Muscle of leg (tissue), 11 donors: ENCODE results near the gene SCGB1C1. TPM values are rescaled to one million over a fixed set of nuclear protein-coding genes. Genes with fewer than 3 reads are reported as not detected.

Source experiments
- DNase-seq: peaks from one replicate; pipeline ENCODE4 v3.0.0; 2013
- H3K27ac ChIP-seq: one replicate; pipeline ENCODE4 v1.5.1; 2013; ENCODE audit warnings: mild to moderate bottlenecking, low read length, control low read depth
- H3K27me3 ChIP-seq: one replicate; pipeline ENCODE4 v1.6.1; 2013; ENCODE audit warnings: low read length; ENCODE audit not compliant: control insufficient read depth, insufficient read depth
- H3K36me3 ChIP-seq: one replicate; pipeline ENCODE4 v1.6.1; 2013; ENCODE audit warnings: low read length; ENCODE audit not compliant: control insufficient read depth, insufficient read depth
- H3K4me1 ChIP-seq: one replicate; pipeline ENCODE4 v1.6.1; 2013; ENCODE audit warnings: low read length; ENCODE audit not compliant: control insufficient read depth, insufficient read depth
- H3K4me3 ChIP-seq: one replicate; pipeline ENCODE4 v1.5.1; 2013; ENCODE audit warnings: low read length, control low read depth
- H3K9me3 ChIP-seq: replicated peaks from 2 replicates; pipeline ENCODE4 v1.6.1; 2013; ENCODE audit warnings: low read depth, low read length; ENCODE audit not compliant: control insufficient read depth
- WGBS: methylation state at CpG from one replicate; pipeline ENCODE4 v1.1.5; 2013; ENCODE audit warnings: missing lambda C conversion rate; ENCODE audit not compliant: insufficient coverage; 5-methylcytosine and 5-hydroxymethylcytosine counted together
- polyA plus RNA-seq, 8 donors: library from polyadenylated mRNA; unstranded; fragments of 120-200 nt; gene quantifications; one replicate each; pipeline versions ENCODE4 v1.2.1 to v1.2.3, GENCODE V29; 2013; ENCODE audit warnings: inconsistent platforms in 1 of 8, low replicate concordance in 1 of 8; ENCODE audit not compliant: insufficient read length in 8 of 8, insufficient read depth in 1 of 8
- total RNA-seq: library from RNA; stranded (reverse); fragments of 120-200 nt; gene quantifications from one replicate; pipeline ENCODE4 v1.2.4, GENCODE V29; 2013

SCGB1C1 gene
- total and polyA plus RNA-seq, 9 donors: 0.26 to 0.43 (median 0.35) TPM; not detected in 5

DNA sequence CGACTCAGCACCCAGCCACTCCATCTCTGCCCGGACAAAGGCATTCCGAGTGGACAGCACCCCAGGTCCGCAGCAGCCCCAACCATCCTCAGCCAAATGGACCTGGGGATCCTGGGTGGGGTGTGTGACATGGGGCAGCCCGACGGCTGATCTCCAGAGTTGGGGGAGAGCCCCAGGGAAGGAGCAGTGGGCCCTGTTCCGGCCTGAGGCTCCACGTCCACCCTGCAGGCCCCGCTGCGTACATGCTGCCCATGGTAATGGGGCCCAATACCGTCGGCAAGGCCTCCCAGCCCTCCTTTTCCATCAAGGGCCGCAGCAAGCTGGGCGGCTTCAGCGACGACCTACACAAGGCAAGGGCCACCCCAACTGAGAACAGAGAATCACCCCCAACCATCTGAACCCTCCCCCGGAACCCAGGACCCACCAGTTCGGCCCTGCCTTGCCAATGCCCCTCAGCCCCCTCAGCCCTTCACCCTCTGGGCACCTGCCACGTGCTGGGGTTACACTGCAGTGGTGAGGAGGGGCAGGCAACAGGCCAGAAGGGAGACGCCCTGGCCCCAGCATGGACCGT lies 5.4 kb downstream of the SCGB1C1 start:
- Histone ChIP-seq H3K9me3 (no peaks in the 10 kb centered on the region), H3K4me1 (no peaks in the 10 kb centered on the region), H3K36me3 (peaks cover 17% of the 10 kb centered on the region), H3K27ac (no peak overlapping the region), H3K27me3 (no peaks in the 10 kb centered on the region), H3K4me3 (no peak overlapping the region)
- 82% methylated on average over 12 of the region's 21 CpGs for WGBS
- DNase-seq: no peak

DNA sequence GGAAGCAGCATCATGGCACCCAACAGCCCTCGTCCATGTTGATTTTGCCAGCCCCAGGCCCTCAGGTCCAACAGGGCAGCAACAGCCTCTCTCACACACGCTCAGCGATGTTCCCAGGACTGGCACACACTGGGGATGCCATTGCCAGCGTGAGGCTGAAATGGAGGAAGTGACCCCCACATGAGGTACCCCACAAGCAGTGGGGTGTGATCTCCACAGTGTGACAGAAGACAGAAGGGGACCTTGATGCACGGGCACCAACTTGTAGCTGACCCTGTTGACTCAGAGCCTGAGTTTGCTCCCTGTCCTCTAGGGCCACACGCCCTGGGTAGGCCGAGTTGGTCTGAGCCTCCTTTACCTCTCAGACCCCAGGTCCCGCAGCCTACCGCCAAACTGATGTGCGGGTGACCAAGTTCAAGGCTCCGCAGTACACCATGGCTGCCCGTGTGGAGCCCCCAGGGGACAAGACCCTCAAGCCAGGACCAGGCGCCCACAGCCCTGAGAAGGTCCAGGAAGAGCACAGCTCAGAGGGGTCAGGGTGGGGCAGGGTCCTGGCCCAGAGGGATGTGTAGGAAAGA lies 6.2 kb downstream of the SCGB1C1 start:
- WGBS: 84% methylated on average over 13 of the region's 13 CpGs
- Histone ChIP-seq H3K36me3 (peaks cover 24% of the 10 kb centered on the region), H3K4me1 (peaks cover 7% of the 10 kb centered on the region), H3K4me3 (no peak overlapping the region), H3K9me3 (no peaks in the 10 kb centered on the region), H3K27me3 (no peaks in the 10 kb centered on the region), H3K27ac (no peak overlapping the region)
- no peak for DNase-seq

DNA sequence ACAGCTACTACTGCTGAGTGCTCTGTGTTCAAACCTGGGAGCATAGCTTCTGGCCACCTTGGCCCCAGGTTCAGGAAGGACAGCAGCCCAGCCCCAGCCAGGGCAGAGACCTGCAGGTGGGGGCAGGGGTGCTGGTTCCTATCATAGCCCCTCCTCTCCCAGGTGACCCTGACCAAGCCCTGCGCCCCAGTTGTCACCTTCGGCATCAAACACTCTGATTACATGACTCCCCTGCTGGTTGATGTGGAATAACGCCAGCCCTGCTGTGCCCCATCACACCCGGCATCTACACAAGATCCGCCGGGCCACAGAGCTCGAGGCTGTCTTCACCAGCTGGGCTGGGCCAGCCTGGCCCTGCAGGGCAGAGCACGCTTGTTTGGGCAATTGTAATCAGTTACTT lies 6.9 kb downstream of the SCGB1C1 start:
- WGBS: 86% methylated on average over 2 of the region's 8 CpGs
- Histone ChIP-seq H3K4me3 (no peak overlapping the region), H3K36me3 (peaks cover 31% of the 10 kb centered on the region), H3K27ac (no peak overlapping the region), H3K4me1 (peaks cover 12% of the 10 kb centered on the region), H3K27me3 (no peaks in the 10 kb centered on the region), H3K9me3 (no peaks in the 10 kb centered on the region)
- DNase-seq: no peak

DNA sequence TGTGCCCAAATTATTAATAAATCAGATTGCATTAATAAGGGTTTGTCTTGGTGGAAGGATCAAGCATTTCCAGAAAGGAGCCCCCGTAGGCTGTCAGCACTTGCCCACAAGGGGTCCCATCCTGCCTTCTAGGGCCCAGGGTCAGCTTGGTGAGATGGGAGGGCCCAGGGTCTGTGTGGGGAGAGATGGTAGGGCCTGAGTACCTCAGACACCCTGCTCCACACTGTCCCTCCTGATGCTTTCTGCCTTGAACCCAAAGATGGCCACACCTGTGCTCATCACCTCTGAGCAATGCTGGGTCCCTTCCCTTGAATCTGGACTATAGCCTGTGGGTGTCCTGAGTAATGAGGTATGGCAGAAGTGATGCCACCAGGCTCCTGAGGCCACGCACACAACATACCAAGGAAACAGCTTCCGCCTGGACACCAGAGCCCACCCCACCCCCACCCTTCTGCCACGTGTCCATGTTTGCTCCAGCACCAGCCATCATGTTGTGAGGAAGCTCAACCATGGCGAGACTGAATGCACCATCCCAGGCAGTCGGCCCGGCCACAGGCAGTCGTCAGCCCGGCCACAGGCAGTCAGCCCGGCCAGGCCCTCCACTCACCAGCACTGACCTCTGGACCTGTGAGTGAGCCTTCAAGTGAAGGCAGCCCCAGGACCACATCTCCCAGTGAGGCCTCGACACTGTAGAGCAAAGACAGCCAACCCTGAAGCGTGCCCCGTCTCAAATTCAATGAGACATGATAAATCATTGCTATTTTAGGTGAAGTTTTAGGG lies 7.5 kb downstream of the SCGB1C1 start:
- no peak for DNase-seq
- Histone ChIP-seq H3K4me3 (no peak overlapping the region), H3K27ac (no peak overlapping the region), H3K27me3 (no peaks in the 10 kb centered on the region), H3K4me1 (peaks cover 17% of the 10 kb centered on the region), H3K36me3 (peaks cover 38% of the 10 kb centered on the region), H3K9me3 (no peaks in the 10 kb centered on the region)
- 93% methylated on average over 11 of the region's 13 CpGs for WGBS

DNA sequence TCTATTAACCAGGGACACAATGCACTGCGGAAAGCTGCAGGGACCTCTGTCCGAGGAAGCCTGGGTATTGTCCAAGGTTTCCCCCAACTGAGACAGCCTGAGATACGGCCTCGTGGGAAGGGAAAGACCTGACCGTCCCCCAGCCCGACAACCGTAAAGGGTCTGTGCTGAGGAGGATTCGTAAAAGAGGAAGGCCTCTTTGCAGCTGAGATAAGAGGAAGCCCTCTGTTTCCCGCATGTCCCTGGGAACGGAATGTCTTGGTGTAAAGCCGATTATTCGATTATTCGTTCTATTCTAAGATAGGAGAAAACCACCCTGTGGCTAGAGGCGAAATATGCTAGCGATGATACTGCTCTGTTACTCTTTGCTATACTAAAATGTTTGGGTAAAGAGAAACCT lies 9.1 kb downstream of the SCGB1C1 start:
- Histone ChIP-seq H3K27me3 (no peaks in the 10 kb centered on the region), H3K9me3 (no peaks in the 10 kb centered on the region), H3K27ac (no peak overlapping the region)

DNA sequence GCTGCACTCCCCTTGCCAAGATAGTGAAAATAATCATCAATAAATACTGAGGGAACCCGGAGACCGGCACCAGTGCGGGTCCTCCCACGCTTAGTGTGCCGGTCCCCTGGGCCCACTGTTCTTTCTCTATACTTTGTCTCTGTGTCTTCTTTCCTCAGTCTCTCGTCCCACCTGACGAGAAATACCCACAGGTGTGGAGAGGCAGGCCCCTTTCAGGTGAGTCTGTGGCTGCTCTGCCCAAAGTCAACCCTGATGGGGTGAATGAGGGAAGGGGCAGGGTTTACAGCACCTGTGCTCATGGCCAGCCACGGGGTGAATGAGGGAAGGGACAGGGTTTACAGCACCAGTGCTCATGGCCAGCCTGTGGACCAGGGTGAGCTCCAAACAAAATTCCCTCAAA lies 9.6 kb downstream of the SCGB1C1 start:
- Histone ChIP-seq H3K27me3 (no peaks in the 10 kb centered on the region), H3K4me3 (no peak overlapping the region), H3K27ac (no peak overlapping the region), H3K4me1 (peaks cover 30% of the 10 kb centered on the region), H3K36me3 (peaks cover 41% of the 10 kb centered on the region), H3K9me3 (no peaks in the 10 kb centered on the region)
- 68% methylated on average over 5 of the region's 8 CpGs for WGBS
- no peak for DNase-seq

More for the DNA sequence above, 9.1 kb downstream of the SCGB1C1 start:
- DNase-seq: no peak
- Histone ChIP-seq H3K4me1 (peaks cover 30% of the 10 kb centered on the region), H3K4me3 (no peak overlapping the region), H3K36me3 (peaks cover 41% of the 10 kb centered on the region)
- WGBS: 58% methylated on average over 10 of the region's 15 CpGs

DNA sequence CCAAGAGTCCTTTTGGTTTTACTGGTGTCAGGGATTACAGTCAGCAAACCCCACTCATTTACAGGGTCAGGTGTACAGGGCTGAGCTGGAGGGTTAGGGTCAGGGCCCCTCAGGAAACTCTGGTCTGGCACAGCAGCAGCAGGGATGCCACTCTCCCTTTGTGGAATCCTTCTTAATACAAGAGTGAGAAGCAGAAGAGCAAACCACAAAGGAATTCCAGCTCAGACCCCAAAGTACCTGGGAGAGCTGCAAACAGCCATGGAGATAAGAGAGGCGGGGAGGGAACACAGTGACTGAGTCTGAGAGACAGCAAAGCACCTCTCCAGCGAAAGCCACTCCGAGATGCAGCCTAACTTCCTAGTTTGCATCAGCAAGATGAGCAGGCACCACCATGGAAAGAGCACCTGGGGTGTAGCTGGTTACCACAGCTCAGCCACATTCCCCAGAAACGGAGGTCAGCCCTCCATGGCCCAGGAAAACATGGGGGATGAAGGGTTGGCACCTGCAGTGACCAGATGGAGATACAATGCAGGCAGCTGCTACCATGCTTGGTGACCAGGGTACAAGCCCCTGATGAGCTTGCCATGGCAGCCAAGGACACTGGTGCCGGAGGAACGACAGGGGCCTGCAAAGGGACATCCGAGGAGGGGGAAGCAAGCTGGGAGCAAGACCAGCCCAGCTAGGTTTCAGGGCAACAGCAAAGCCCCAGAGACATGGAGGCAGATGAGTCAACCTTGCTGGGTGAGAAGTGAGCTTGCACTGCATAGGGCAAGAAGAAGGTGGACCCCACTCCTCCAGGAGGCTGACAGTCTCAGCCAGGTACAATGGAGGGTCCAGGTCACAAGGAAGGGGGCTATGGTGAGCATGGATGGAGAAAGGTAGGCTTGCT lies 10.4 kb downstream of the SCGB1C1 start:
- no peak for DNase-seq
- Histone ChIP-seq H3K4me1 (peaks cover 30% of the 10 kb centered on the region), H3K9me3 (no peaks in the 10 kb centered on the region), H3K27me3 (no peaks in the 10 kb centered on the region), H3K4me3 (no peak overlapping the region), H3K27ac (no peak overlapping the region), H3K36me3 (peaks cover 41% of the 10 kb centered on the region)
- WGBS: 82% methylated on average over 5 of the region's 7 CpGs

DNA sequence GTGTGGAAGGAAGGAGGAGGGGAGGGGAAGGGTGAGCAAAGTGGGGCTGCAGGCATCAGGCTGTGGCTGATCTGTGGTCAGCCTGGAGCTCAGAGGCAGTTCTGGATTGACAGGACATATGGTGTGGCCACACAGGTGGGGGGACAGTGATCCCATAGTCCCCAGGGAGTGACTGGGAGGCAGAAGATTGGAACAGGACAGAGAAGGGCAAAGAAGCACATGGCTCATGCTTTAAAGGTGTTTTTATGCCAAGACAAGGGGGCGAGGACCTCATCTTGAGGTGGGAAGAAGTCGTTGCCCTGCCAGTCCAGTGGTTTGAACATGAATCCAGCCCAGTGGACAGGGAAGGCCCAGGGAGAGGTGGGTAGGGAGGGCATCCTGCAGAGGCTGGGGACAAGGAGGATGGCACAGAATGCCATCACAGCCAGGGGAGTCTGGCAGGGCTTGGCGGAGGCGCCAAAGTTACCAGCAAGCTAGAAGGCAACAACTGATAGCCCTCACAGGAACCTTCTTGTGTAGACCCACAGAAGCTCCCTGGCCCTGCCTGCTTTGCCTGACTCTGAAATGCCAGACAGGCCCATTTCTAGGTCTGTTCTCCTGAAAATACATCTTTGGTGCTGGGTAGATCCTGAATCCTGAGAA lies 11.2 kb downstream of the SCGB1C1 start:
- Histone ChIP-seq H3K9me3 (no peaks in the 10 kb centered on the region), H3K27me3 (no peaks in the 10 kb centered on the region), H3K36me3 (peaks cover 41% of the 10 kb centered on the region), H3K4me3 (no peak overlapping the region), H3K27ac (no peak overlapping the region), H3K4me1 (peaks cover 30% of the 10 kb centered on the region)
- DNase-seq: no peak
- WGBS: 95% methylated on average over 4 of the region's 4 CpGs

DNA sequence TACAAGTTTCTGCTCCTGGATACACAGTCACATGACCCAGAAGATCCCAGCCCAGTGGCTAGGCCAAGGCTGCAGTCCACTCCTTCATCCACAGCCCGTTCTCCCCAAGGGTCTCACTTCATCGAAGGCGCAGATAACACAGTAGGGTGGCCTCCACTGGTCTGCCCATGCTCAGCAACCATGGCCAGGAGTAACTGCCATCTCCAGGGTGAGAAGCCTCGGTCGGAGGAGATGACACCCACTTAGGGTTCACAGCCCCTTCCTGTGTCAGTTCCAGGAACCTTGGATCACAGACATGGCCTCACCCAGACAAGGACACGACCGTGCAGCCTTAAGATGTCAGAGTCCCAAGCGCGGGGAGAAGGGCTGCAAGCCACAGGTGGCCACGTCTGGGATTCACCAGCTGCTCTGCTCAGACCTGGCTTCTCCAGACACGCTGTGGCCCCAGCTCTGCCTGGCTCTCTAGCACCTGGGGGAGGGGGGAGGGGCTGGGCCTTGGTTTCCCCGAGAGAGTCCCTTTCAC lies 11.8 kb downstream of the SCGB1C1 start:
- H3K27me3 ChIP-seq: no peaks in the 10 kb centered on the region
- no peak for DNase-seq
- H3K36me3 ChIP-seq: peaks cover 43% of the 10 kb centered on the region
- H3K27ac ChIP-seq: no peak overlapping the region
- peaks cover 35% of the 10 kb centered on the region for H3K4me1 ChIP-seq
- H3K9me3 ChIP-seq: no peaks in the 10 kb centered on the region
- 93% methylated on average over 10 of the region's 12 CpGs for WGBS
- no peak overlapping the region for H3K4me3 ChIP-seq
